ENCODE results near the gene CTNNAL1. TPM values are rescaled to one million over a fixed set of nuclear protein-coding genes. Genes with fewer than 3 reads are reported as not detected.

CTNNAL1 gene
- total and polyA plus RNA-seq, 2 donors (not counting 3 experiments of a cell fraction or from before 2014, with no cell fraction given): 29.5 to 76.2 TPM

GRCh38 chr9:108903420-108904103 is 109.7 kb downstream of the CTNNAL1 start:
- no peak for DNase-seq (ENCODE audit: low read depth, low spot score)
- BruUV-seq (replicated peaks): no TSS peak
- Histone ChIP-seq H3K9me3 (replicated peaks; ENCODE audit: control insufficient read depth, insufficient read depth, low read length) (no peaks in the 10 kb centered on the region), H3K27me3 (ENCODE audit: control insufficient read depth in 2 of 2, insufficient read depth in 2 of 2, low read length in 2 of 2) (no peaks in the 10 kb centered on the region), H3K36me3 (ENCODE audit: control insufficient read depth in 2 of 2, extremely low read depth in 1 of 2, insufficient read depth in 2 of 2, low read length in 2 of 2) (peaks cover 19 to 27% of the 10 kb centered on the region in 2 experiments), H3K9ac (replicated peaks; ENCODE audit: extremely low read depth, insufficient read depth, low read length) (no peak overlapping the region), H4K20me1 (replicated peaks; ENCODE audit: control insufficient read depth, extremely low read depth, insufficient read depth, low read length) (no peaks in the 10 kb centered on the region), H3K4me3 (replicated peaks in 1 of 3; ENCODE audit: insufficient read depth in 1 of 3, low read depth in 1 of 3, low read length in 3 of 3) (no peak overlapping the region), H3K4me2 (ENCODE audit: insufficient read depth, low read length) (no peak overlapping the region), H2AFZ (ENCODE audit: low read depth, low read length) (no peak overlapping the region), H3K9me1 (replicated peaks; ENCODE audit: control insufficient read depth, extremely low read depth, insufficient read depth, low read length) (no peaks in the 10 kb centered on the region), H3K4me1 (ENCODE audit: control insufficient read depth, extremely low read depth, insufficient read depth, low read length) (no peaks in the 10 kb centered on the region), H3K79me2 (ENCODE audit: control insufficient read depth, insufficient read depth, low read length) (no peaks in the 10 kb centered on the region), H3K27ac (ENCODE audit: insufficient read depth, low read depth, low read length) (no peak overlapping the region)
- ChIA-PET CTCF (interaction anchor here (1.0 kb wide), 1 partner anchor 16 kb away, joined by 4 read pairs; no protein-coding TSS in a partner anchor), POLR2A (no interaction called here)
- no peak for TF ChIP-seq FOS (IDR thresholded peaks at IDR 0.05; ENCODE audit: borderline replicate concordance, insufficient read depth, low read length)
- TF ChIP-seq POLR2AphosphoS5 (IDR thresholded peaks at IDR 0.05; ENCODE audit: insufficient read depth, low read depth, low read length): no peak
- TF ChIP-seq MYC (IDR thresholded peaks at IDR 0.05; ENCODE audit: low read depth, low read length): no peak
- TF ChIP-seq JUN (IDR thresholded peaks at IDR 0.05; ENCODE audit: borderline replicate concordance, insufficient read depth, insufficient read length, low read depth): no peak
- TF ChIP-seq MAX (IDR thresholded peaks at IDR 0.05; ENCODE audit: insufficient read depth, insufficient read length): no peak
- no peak for TF ChIP-seq EZH2 (IDR thresholded peaks at IDR 0.05; ENCODE audit: borderline replicate concordance, low read depth, low read length, severe bottlenecking)
- no peak for TF ChIP-seq POLR2A (IDR thresholded peaks at IDR 0.05; ENCODE audit: low read depth, low read length)
- TF ChIP-seq GATA2 (IDR thresholded peaks at IDR 0.05; ENCODE audit: insufficient read depth, insufficient read length, low read depth, low read length): no peak
- no peak for TF ChIP-seq CTCF (IDR thresholded peaks at IDR 0.05; ENCODE audit: extremely low read depth in 1 of 2, insufficient read depth in 1 of 2, low read depth in 1 of 2, low read length in 2 of 2)
- no peak for FAIRE-seq
- intact Hi-C loops (cut with micrococcal nuclease): no loop called here
- dilution Hi-C loops (cut with MboI; ENCODE audit: extremely low pct_ligation_motif_present, low sequenced_read_pairs): no loop called here
